ENCODE measurements around the gene GPD1L.

- no peak for TF ChIP-seq GATA1 (IDR thresholded peaks at IDR 0.05; ENCODE audit: low read depth, low read length)
- no peak for TF ChIP-seq POLR2A (IDR thresholded peaks at IDR 0.05; ENCODE audit: low read length)
Observed at GRCh38 chr3:32175607-32176197, 69.3 kb downstream of the GPD1L start.
